Measurements from ENCODE around the gene LMCD1. TPM values are rescaled to one million over a fixed set of nuclear protein-coding genes. Genes with fewer than 3 reads are reported as not detected.

Gene LMCD1
- total RNA-seq, 2 experiments from 2014 or later, result 0.36 to 0.55 TPM

GRCh38 chr3:8595695-8596115 is 94.1 kb downstream of the LMCD1 start:
- Histone ChIP-seq H3K27me3 (ENCODE audit: control insufficient read depth in 1 of 2, insufficient read depth in 2 of 2, low read length in 2 of 2) (no peaks in the 10 kb centered on the region), H3K4me1 (ENCODE audit: insufficient read depth, low read length) (no peaks in the 10 kb centered on the region), H3K27ac (ENCODE audit: low read depth in 1 of 2, low read length in 2 of 2) (no peak overlapping the region), H3K36me3 (ENCODE audit: insufficient read depth, low read length) (no peaks in the 10 kb centered on the region), H3K9me3 (ENCODE audit: control insufficient read depth in 1 of 2, insufficient read depth in 1 of 2, low read length in 2 of 2) (peaks cover 0 to 4% of the 10 kb centered on the region in 2 experiments), H3K4me3 (ENCODE audit: low read length) (no peak overlapping the region)
- H3K27ac Mint-ChIP-seq, result no peak overlapping the region
- DNase-seq, result no peak
- intact Hi-C loops (cut with DNase I, micrococcal nuclease), result no loop called here
- no peaks in the 10 kb centered on the region for H3K36me3 Mint-ChIP-seq (ENCODE audit: low read depth)
- no peak for TF ChIP-seq CTCF (IDR thresholded peaks at IDR 0.05)
- H3K4me1 Mint-ChIP-seq (ENCODE audit: low read depth), result no peaks in the 10 kb centered on the region
- H3K9me3 Mint-ChIP-seq, result no peaks in the 10 kb centered on the region
- H3K4me3 Mint-ChIP-seq, result no peak overlapping the region
- POLR2A ChIA-PET, result no interaction called here
- CTCF ChIA-PET, result no interaction called here
- no peak for ATAC-seq (ENCODE audit: poor library complexity)
- no peaks in the 10 kb centered on the region for H3K27me3 Mint-ChIP-seq

GRCh38 chr3:8596321-8597218 is 94.9 kb downstream of the LMCD1 start:
- no peaks in the 10 kb centered on the region for H3K36me3 Mint-ChIP-seq (ENCODE audit: low read depth)
- CTCF ChIA-PET, result no interaction called here
- no peaks in the 10 kb centered on the region for H3K4me1 Mint-ChIP-seq (ENCODE audit: low read depth)
- no peak overlapping the region for H3K27ac Mint-ChIP-seq
- no peaks in the 10 kb centered on the region for H3K36me3 ChIP-seq (ENCODE audit: insufficient read depth, low read length)
- no peak overlapping the region for H3K4me3 Mint-ChIP-seq
- H3K27me3 ChIP-seq (ENCODE audit: control insufficient read depth in 1 of 2, insufficient read depth in 2 of 2, low read length in 2 of 2), result no peaks in the 10 kb centered on the region
- H3K4me1 ChIP-seq (ENCODE audit: insufficient read depth, low read length), result no peaks in the 10 kb centered on the region
- no peaks in the 10 kb centered on the region for H3K27me3 Mint-ChIP-seq
- no peak for TF ChIP-seq CTCF (IDR thresholded peaks at IDR 0.05)
- no peak for DNase-seq
- H3K4me3 ChIP-seq (ENCODE audit: low read length), result no peak overlapping the region
- H3K9me3 ChIP-seq (ENCODE audit: control insufficient read depth in 1 of 2, insufficient read depth in 1 of 2, low read length in 2 of 2), result peaks cover 0 to 4% of the 10 kb centered on the region in 2 experiments
- intact Hi-C loops (cut with DNase I, micrococcal nuclease), result no loop called here
- H3K9me3 Mint-ChIP-seq, result no peaks in the 10 kb centered on the region
- H3K27ac ChIP-seq (ENCODE audit: low read depth in 1 of 2, low read length in 2 of 2), result no peak overlapping the region
- no peak for ATAC-seq (ENCODE audit: poor library complexity)
- POLR2A ChIA-PET, result no interaction called here

- CTCF ChIA-PET, result no interaction called here
- POLR2A ChIA-PET, result no interaction called here
- H3K4me3 Mint-ChIP-seq, result no peak overlapping the region
- intact Hi-C loops (cut with DNase I, micrococcal nuclease), result no loop called here
- H3K27me3 ChIP-seq (ENCODE audit: control insufficient read depth in 1 of 2, insufficient read depth in 2 of 2, low read length in 2 of 2), result no peaks in the 10 kb centered on the region
- ATAC-seq (ENCODE audit: poor library complexity) (no peak), DNase-seq (no peak)
- H3K9me3 Mint-ChIP-seq, result no peaks in the 10 kb centered on the region
- H3K27ac ChIP-seq (ENCODE audit: low read depth in 1 of 2, low read length in 2 of 2), result no peak overlapping the region
- H3K4me1 ChIP-seq (ENCODE audit: insufficient read depth, low read length), result no peaks in the 10 kb centered on the region
- no peaks in the 10 kb centered on the region for H3K36me3 ChIP-seq (ENCODE audit: insufficient read depth, low read length)
- H3K36me3 Mint-ChIP-seq (ENCODE audit: low read depth), result no peaks in the 10 kb centered on the region
- TF ChIP-seq CTCF (IDR thresholded peaks at IDR 0.05), result no peak
- peaks cover 0 to 4% of the 10 kb centered on the region in 2 experiments for H3K9me3 ChIP-seq (ENCODE audit: control insufficient read depth in 1 of 2, insufficient read depth in 1 of 2, low read length in 2 of 2)
- H3K27me3 Mint-ChIP-seq, result no peaks in the 10 kb centered on the region
- no peaks in the 10 kb centered on the region for H3K4me1 Mint-ChIP-seq (ENCODE audit: low read depth)
- no peak overlapping the region for H3K27ac Mint-ChIP-seq
- H3K4me3 ChIP-seq (ENCODE audit: low read length), result no peak overlapping the region
These were observed 95.7 kb downstream of the LMCD1 start for GRCh38 chr3:8597219-8597853.
